Measurements from ENCODE around the gene BTF3. TPM values are rescaled to one million over a fixed set of nuclear protein-coding genes. Genes with fewer than 3 reads are reported as not detected.

BTF3 gene
- total RNA-seq, 1 donor from 2014 or later, result 364 TPM

GRCh38 chr5:73545403-73545779, 47.1 kb downstream of the BTF3 start:
- intact Hi-C loops (cut with DNase I), result no loop called here
- DNase-seq, result no peak
- ATAC-seq (ENCODE audit: poor library complexity), result no peak

- ATAC-seq (ENCODE audit: poor library complexity), result no peak
- intact Hi-C loops (cut with DNase I), result no loop called here
- no peak for DNase-seq
Observed at GRCh38 chr5:73550016-73550415, 51.8 kb downstream of the BTF3 start.

DNA sequence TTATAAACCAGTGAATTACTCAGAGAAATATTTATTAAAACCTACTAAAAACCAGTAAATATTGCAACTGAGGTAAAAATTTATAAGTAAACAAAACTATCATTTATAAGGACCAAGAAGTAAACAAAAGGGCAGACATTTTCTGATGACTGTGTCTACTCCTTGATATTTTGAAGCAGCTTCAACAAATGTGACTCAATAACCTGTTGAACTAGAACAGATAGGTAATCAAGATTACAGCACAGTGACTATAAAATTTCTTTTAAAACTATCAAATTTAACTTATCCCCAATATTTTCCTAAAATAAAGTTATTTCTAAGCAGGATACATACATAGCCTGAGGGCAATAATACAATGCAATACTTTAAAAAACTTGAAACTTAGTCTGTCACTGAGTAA, 54.4 kb downstream of the BTF3 start:
- ATAC-seq (ENCODE audit: poor library complexity) (no peak), DNase-seq (no peak)
- intact Hi-C loops (cut with DNase I), result no loop called here

Other genes with a start within 250 kb of the BTF3 start
- not detected for gene FOXD1, start 49.7 kb upstream of the BTF3 start, total RNA-seq
- 12.7 TPM for gene ANKRA2, start 67.2 kb downstream of the BTF3 start, total RNA-seq
- 10.5 TPM for gene UTP15, start 67.3 kb downstream of the BTF3 start, total RNA-seq
- gene ARHGEF28, start 127.8 kb downstream of the BTF3 start, total RNA-seq, result 1.6 TPM